WI38 (cell line): ENCODE results near the gene SIAH1.

Experiments used
- H3K4me3 ChIP-seq: 2 replicates; pipeline ENCODE4 v1.5.1; 2011; ENCODE audit warnings: low read depth, mild to moderate bottlenecking, control low read depth, low read length
- CTCF ChIP-seq: IDR thresholded peaks from 2 replicates; pipeline ENCODE4 v1.5.1; 2012; ENCODE audit warnings: low read depth, mild to moderate bottlenecking, control low read depth, low read length

The SIAH1 gene

GRCh38 chr16:48340054-48340453 lies 45.2 kb downstream of the SIAH1 start:
- no peak overlapping the region for H3K4me3 ChIP-seq
- no peak for TF ChIP-seq CTCF

- H3K4me3 ChIP-seq, result no peak overlapping the region
- no peak for TF ChIP-seq CTCF
These were observed 49.3 kb downstream of the SIAH1 start for GRCh38 chr16:48335961-48336360.

- no peak for TF ChIP-seq CTCF
- no peak overlapping the region for H3K4me3 ChIP-seq
These were observed 50.9 kb downstream of the SIAH1 start for GRCh38 chr16:48334325-48334724.

- no peak for TF ChIP-seq CTCF
- no peak overlapping the region for H3K4me3 ChIP-seq
These were observed 52.2 kb downstream of the SIAH1 start for GRCh38 chr16:48332978-48333377.

- TF ChIP-seq CTCF, result no peak
- no peak overlapping the region for H3K4me3 ChIP-seq
These were observed 54.4 kb downstream of the SIAH1 start for GRCh38 chr16:48330841-48331192.

GRCh38 chr16:48330189-48330840 lies 54.9 kb downstream of the SIAH1 start:
- H3K4me3 ChIP-seq, result no peak overlapping the region
- TF ChIP-seq CTCF, result no peak

GRCh38 chr16:48329138-48329537 lies 56.1 kb downstream of the SIAH1 start:
- no peak for TF ChIP-seq CTCF
- H3K4me3 ChIP-seq, result no peak overlapping the region
